Pancreas (tissue), 10 donors: ENCODE measurements around the gene CDKN1B. TPM values are rescaled to one million over a fixed set of nuclear protein-coding genes. Genes with fewer than 3 reads are reported as not detected.
A peak's percentile ranks its signal among the peaks of the same experiment; 100 is the strongest.

Experiments used
- ATAC-seq, 4 donors: fragments of 200-7000 bp; cut with Tn5 transposase; one replicate each; pipeline versions ENCODE4 v1.8.0 to v1.9.1; 2020; ENCODE audit warnings: mild to moderate bottlenecking in 4 of 4, moderate library complexity in 4 of 4
- DNase-seq, 6 donors: peaks; one replicate each; pipeline ENCODE4 v3.0.0-alpha.2; 2020
- FAIRE-seq: peaks from 2 replicates; lab custom pipeline; 2012; peaks lifted over from hg19 to GRCh38; lab: Jason Lieb, UNC
- H3K27ac ChIP-seq, 4 donors: fragments of 200-600 bp; sonication (generic); 1 replicate in 3 of 4; 2 replicates in 1 of 4; pipeline versions ENCODE4 v1.5.0 to v1.8.0; 2020
- H3K27me3 ChIP-seq, 4 donors: fragments of 200-600 bp; one replicate each; pipeline ENCODE4 v1.8.0; 2021
- H3K36me3 ChIP-seq, 3 donors: fragments of 200-600 bp; sonication (generic) in 1 of 3; one replicate each; pipeline versions ENCODE4 v1.5.0 to v1.8.0; 2020 to 2021
- H3K4me1 ChIP-seq, 3 donors: fragments of 200-600 bp; one replicate each; pipeline ENCODE4 v1.8.0; 2021
- H3K4me3 ChIP-seq, 4 donors: fragments of 200-600 bp; sonication (generic) in 2 of 4; one replicate each; pipeline versions ENCODE4 v1.5.0 to v1.8.0; 2020 to 2021
- H3K9me3 ChIP-seq, 4 donors: fragments of 200-600 bp; one replicate each; pipeline ENCODE4 v1.8.0; 2021
- CTCF ChIP-seq, 4 donors: fragments of 200-600 bp; sonication (generic) in 3 of 4; IDR thresholded peaks; one replicate each; pipeline versions ENCODE4 v1.5.0 to v1.8.0; 2021; ENCODE audit warnings: antibody characterized with exemption in 4 of 4
- WGBS, 2 donors: extraction: QIAGEN DNeasy Blood & Tissue Kit; methylation state at CpG; one replicate each; pipeline ENCODE4 v1.1.7; 2013; 5-methylcytosine and 5-hydroxymethylcytosine counted together
- intact Hi-C, 3 donors: fragments of 100-400 bp; cut with DNase I; formaldehyde crosslinking; loops; one replicate each; pipeline versions ENCODE4 v1.11.1 to v1.14.2; 2022
- polyA plus RNA-seq, 2 donors: library from polyadenylated mRNA; stranded (reverse); fragments of 200-250 nt; gene quantifications; one replicate each; pipeline ENCODE4 v1.2.3, GENCODE V29; 2013
- total RNA-seq, 6 donors: library from RNA; stranded (reverse); fragmentation: NEBNext Ultra II Directional in 4 of 6; extraction: Animal tissue kit (Norgen Biotek cat#: 25700) in 4 of 6; gene quantifications; one replicate each; pipeline versions ENCODE4 v1.2.1 to v1.2.4, GENCODE V29; 2021 to 2023
- donor health status: healthy with polysubstance abuse.
- donor health status: DM: no; HTN: no; CAD: no; lungs with moderate emphysema.
- donor health status: DM: no; HTN: no; CAD: no.
- donor health status: control.
- donor health status: control.
- donor health status: Bipolar disorder and iron deficiency.
- donor health status: DM: yes; HTN: yes; CAD: no.
- donor health status: DM: no; HTN: no; CAD: no.
- donor health status: DM: no; HTN: no; CAD: no.
- donor health status: DM: yes; HTN: yes; CAD: no.

CDKN1B gene
- total and polyA plus RNA-seq, 8 donors: 12.1 to 23.7 (median 16.9) TPM

GRCh38 chr12:12721814-12722434 is 4.8 kb downstream of the CDKN1B start:
- intact Hi-C loops: no loop called here
- DNase-seq (no peak), FAIRE-seq (no peak), ATAC-seq (no peak)
- peaks cover 10 to 33% (median 21%) of the 10 kb centered on the region in 3 donors for H3K4me1 ChIP-seq
- H3K27me3 ChIP-seq: no peaks in the 10 kb centered on the region
- H3K27ac ChIP-seq: peak overlapping the region in 2 of 4 donors; percentile 99 to 100
- peak overlapping the region in 2 of 4 donors; percentile 69 to 71 for H3K4me3 ChIP-seq
- no peaks in the 10 kb centered on the region for H3K9me3 ChIP-seq
- WGBS, 2 donors: 33 to 38% methylated on average over 2 of the region's 2 CpGs
- TF ChIP-seq CTCF (IDR thresholded peaks at IDR 0.05): no peak
- peaks cover 0 to 9% (median 4%) of the 10 kb centered on the region in 3 donors for H3K36me3 ChIP-seq

GRCh38 chr12:12722435-12723148 is 5.4 kb downstream of the CDKN1B start:
- intact Hi-C loops: no loop called here
- Histone ChIP-seq H3K27me3 (no peaks in the 10 kb centered on the region), H3K36me3 (peaks cover 0 to 9% (median 4%) of the 10 kb centered on the region in 3 donors), H3K4me3 (peak overlapping the region in 2 of 4 donors; percentile 69 to 71), H3K27ac (peak overlapping the region in 2 of 4 donors; percentile 99 to 100), H3K9me3 (no peaks in the 10 kb centered on the region), H3K4me1 (peaks cover 10 to 36% (median 21%) of the 10 kb centered on the region in 3 donors)
- no peak for DNase-seq
- TF ChIP-seq CTCF (IDR thresholded peaks at IDR 0.05): no peak
- no peak for ATAC-seq
- 25 to 34% methylated on average over 3 of the region's 3 CpGs for WGBS, 2 donors
- FAIRE-seq: peak; percentile 39

GRCh38 chr12:12723149-12723680 is 6.0 kb downstream of the CDKN1B start:
- ATAC-seq (no peak), DNase-seq (no peak), FAIRE-seq (no peak)
- H3K4me1 ChIP-seq: peaks cover 10 to 36% (median 21%) of the 10 kb centered on the region in 3 donors
- peak overlapping the region; percentile 32 to 71 (median 65) for H3K4me3 ChIP-seq
- intact Hi-C loops: no loop called here
- WGBS, 2 donors: 16 to 24% methylated on average over 11 of the region's 11 CpGs
- H3K36me3 ChIP-seq: peaks cover 0 to 9% (median 4%) of the 10 kb centered on the region in 3 donors
- H3K27me3 ChIP-seq: no peaks in the 10 kb centered on the region
- no peaks in the 10 kb centered on the region for H3K9me3 ChIP-seq
- peak overlapping the region in 3 of 4 donors; percentile 94 to 100 (median 99) for H3K27ac ChIP-seq
- TF ChIP-seq CTCF (IDR thresholded peaks at IDR 0.05): no peak

GRCh38 chr12:12723681-12724420 is 6.7 kb downstream of the CDKN1B start:
- intact Hi-C loops: no loop called here
- WGBS, 2 donors: 0 to 1% methylated on average over 72 to 89 of the region's 89 CpGs
- Histone ChIP-seq H3K9me3 (no peaks in the 10 kb centered on the region), H3K4me3 (peak overlapping the region; percentile 32 to 71 (median 65)), H3K27me3 (no peaks in the 10 kb centered on the region), H3K4me1 (peaks cover 10 to 36% (median 21%) of the 10 kb centered on the region in 3 donors), H3K36me3 (peaks cover 0 to 9% (median 4%) of the 10 kb centered on the region in 3 donors), H3K27ac (peak overlapping the region; percentile 91 to 100 (median 96))
- no peak for TF ChIP-seq CTCF (IDR thresholded peaks at IDR 0.05)
- ATAC-seq (peak; percentile 13 to 36 (median 23)), DNase-seq (peak; percentile 20 to 81 (median 52)), FAIRE-seq (no peak)
